Naive thymus-derived CD4-positive, alpha-beta T cell (primary cell): ENCODE measurements around the gene FLII. TPM values are rescaled to one million over a fixed set of nuclear protein-coding genes. Genes with fewer than 3 reads are reported as not detected.

Source experiments
- ATAC-seq: fragments of 150-1000 bp; cut with Tn5 transposase; 2 replicates; pipeline ENCODE4 v1.10.0; 2021; ENCODE audit warnings: mild to moderate bottlenecking, moderate library complexity
- CTCF ChIA-PET: fragments of 350-600 bp; sonication (Branson Sonifier 250); formaldehyde crosslinking; loops from one replicate; lab custom pipeline; 2021; ENCODE audit warnings: antibody characterized with exemption; lab: Charles Lee
- POLR2A ChIA-PET: fragments of 350-600 bp; sonication (Branson Sonifier 250); formaldehyde crosslinking; loops from one replicate; lab custom pipeline; 2021; ENCODE audit warnings: antibody characterized with exemption, inconsistent platforms; lab: Charles Lee
- DNase-seq, 9 donors: peaks; one replicate each; pipeline versions ENCODE4 v3.0.0 to v3.0.0-alpha.2; 2020 to 2022; ENCODE audit warnings: mixed read lengths in 1 of 9
- H3K27ac ChIP-seq: one replicate; pipeline ENCODE4 v1.7.0; 2013; ENCODE audit warnings: mild to moderate bottlenecking, low read depth, low read length, moderate library complexity
- H3K27me3 ChIP-seq, 2 donors: one replicate each; pipeline ENCODE4 v1.7.0; 2013; ENCODE audit warnings: low read length in 2 of 2, mild to moderate bottlenecking in 2 of 2, moderate library complexity in 2 of 2; ENCODE audit not compliant: control insufficient read depth in 2 of 2, insufficient read depth in 2 of 2
- H3K36me3 ChIP-seq, 3 experiments: 1 replicate in 2 of 3; 2 replicates in 1 of 3; pipeline ENCODE4 v1.7.0; 2013; ENCODE audit warnings: low read length in 3 of 3, mild to moderate bottlenecking in 3 of 3, moderate library complexity in 1 of 3; ENCODE audit not compliant: insufficient read depth in 3 of 3, control insufficient read depth in 2 of 3
- H3K4me1 ChIP-seq, 2 donors: one replicate each; pipeline ENCODE4 v1.7.0; 2013; ENCODE audit warnings: low read length in 2 of 2, mild to moderate bottlenecking in 2 of 2, moderate library complexity in 1 of 2; ENCODE audit not compliant: control insufficient read depth in 2 of 2, insufficient read depth in 2 of 2
- H3K4me3 ChIP-seq: 2 replicates; pipeline ENCODE4 v1.7.0; 2013; ENCODE audit warnings: mild to moderate bottlenecking, low read length
- H3K9me3 ChIP-seq, 3 experiments: 1 replicate in 2 of 3; 2 replicates in 1 of 3; pipeline ENCODE4 v1.7.0; 2013; ENCODE audit warnings: low read length in 3 of 3; ENCODE audit not compliant: control insufficient read depth in 2 of 3
- H3K27ac Mint-ChIP-seq, 9 donors: one replicate each; pipeline ENCODE4 v1.8.0; 2020 to 2022; ENCODE audit warnings: mixed read lengths in 9 of 9, mild to moderate bottlenecking in 8 of 9, moderate library complexity in 5 of 9, inconsistent platforms in 2 of 9
- H3K27me3 Mint-ChIP-seq, 5 donors: one replicate each; pipeline ENCODE4 v1.8.0; 2021 to 2022; ENCODE audit warnings: mixed read lengths in 5 of 5, mild to moderate bottlenecking in 1 of 5
- H3K36me3 Mint-ChIP-seq, 5 donors: one replicate each; pipeline ENCODE4 v1.8.0; 2020 to 2022; ENCODE audit warnings: mixed read lengths in 5 of 5, mild to moderate bottlenecking in 3 of 5, inconsistent platforms in 1 of 5
- H3K4me1 Mint-ChIP-seq, 7 donors: one replicate each; pipeline ENCODE4 v1.8.0; 2020 to 2022; ENCODE audit warnings: mixed read lengths in 7 of 7, mild to moderate bottlenecking in 3 of 7, inconsistent platforms in 1 of 7
- H3K4me3 Mint-ChIP-seq, 10 donors: one replicate each; pipeline ENCODE4 v1.8.0; 2020 to 2022; ENCODE audit warnings: mild to moderate bottlenecking in 10 of 10, mixed read lengths in 10 of 10, moderate library complexity in 6 of 10, inconsistent platforms in 2 of 10
- H3K9me3 Mint-ChIP-seq, 11 donors: one replicate each; pipeline ENCODE4 v1.8.0; 2020 to 2022; ENCODE audit warnings: mixed read lengths in 11 of 11, mild to moderate bottlenecking in 4 of 11, inconsistent platforms in 1 of 11, moderate library complexity in 1 of 11
- intact Hi-C, 2 donors: fragments of 100-400 bp; cut with micrococcal nuclease; formaldehyde crosslinking; loops; one replicate each; pipeline ENCODE4 v1.15.1; 2023
- polyA plus RNA-seq, 2 donors: library from polyadenylated mRNA; unstranded; fragments of 300-500 nt; fragmentation: Illumina TruSeq; gene quantifications; one replicate each; pipeline ENCODE4 v1.2.3, GENCODE V29; 2021
- total RNA-seq, 6 experiments: library from RNA in 5 of 6; stranded (reverse) in 5 of 6; gene quantifications; 1 replicate in 5 of 6; 2 replicates in 1 of 6; pipeline ENCODE4 v1.2.3 and lab custom pipeline; 2021 to 2026

Gene FLII
- total and polyA plus RNA-seq, 7 experiments from 2014 or later: 93.1 to 348 (median 297) TPM

DNA sequence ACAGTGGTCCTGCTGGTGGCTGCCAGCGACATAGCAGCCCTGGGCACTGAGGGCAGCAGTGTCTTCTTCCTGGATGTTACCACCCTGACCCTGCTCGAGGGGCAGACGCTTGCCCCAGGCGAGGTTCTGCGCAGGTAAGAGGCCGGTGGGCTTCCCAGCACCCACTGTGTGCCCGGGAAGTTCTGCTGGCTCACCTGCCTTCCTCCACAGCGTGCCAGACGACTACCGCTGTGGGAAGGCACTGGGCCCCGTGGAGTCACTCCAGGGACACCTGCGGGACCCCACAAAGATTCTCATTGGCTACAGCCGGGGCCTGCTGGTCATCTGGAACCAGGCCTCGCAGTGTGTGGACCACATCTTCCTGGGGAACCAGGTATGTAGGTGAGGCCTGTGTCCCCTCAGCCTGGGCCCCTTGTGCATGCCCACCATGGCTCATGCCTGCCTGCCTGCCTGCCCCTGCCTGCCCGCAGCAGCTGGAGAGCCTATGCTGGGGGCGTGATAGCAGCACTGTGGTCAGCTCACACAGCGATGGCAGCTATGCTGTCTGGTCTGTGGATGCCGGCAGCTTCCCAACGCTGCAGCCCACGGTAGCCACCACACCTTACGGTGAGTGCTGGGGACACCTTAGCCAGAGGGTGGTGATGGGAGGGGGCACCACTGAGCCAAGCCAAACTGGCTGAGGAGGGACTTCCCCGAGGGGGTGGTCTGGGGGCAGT is 24.6 kb downstream of the FLII start:
- no peak overlapping the region for H3K4me3 Mint-ChIP-seq
- ChIA-PET POLR2A (no interaction called here), CTCF (no interaction called here)
- no peaks in the 10 kb centered on the region for H3K9me3 Mint-ChIP-seq
- H3K4me1 Mint-ChIP-seq: peaks cover 0 to 4% (median 0%) of the 10 kb centered on the region in 7 donors
- Histone ChIP-seq H3K27ac (no peak overlapping the region), H3K9me3 (no peaks in the 10 kb centered on the region), H3K27me3 (no peaks in the 10 kb centered on the region), H3K4me1 (no peaks in the 10 kb centered on the region), H3K4me3 (no peak overlapping the region), H3K36me3 (peaks cover 0 to 69% (median 3%) of the 10 kb centered on the region in 3 experiments)
- ATAC-seq (no peak), DNase-seq (no peak)
- intact Hi-C loops: no loop called here
- H3K36me3 Mint-ChIP-seq: peaks cover 0 to 18% (median 1%) of the 10 kb centered on the region in 5 donors
- H3K27me3 Mint-ChIP-seq: no peaks in the 10 kb centered on the region
- no peak overlapping the region for H3K27ac Mint-ChIP-seq

DNA sequence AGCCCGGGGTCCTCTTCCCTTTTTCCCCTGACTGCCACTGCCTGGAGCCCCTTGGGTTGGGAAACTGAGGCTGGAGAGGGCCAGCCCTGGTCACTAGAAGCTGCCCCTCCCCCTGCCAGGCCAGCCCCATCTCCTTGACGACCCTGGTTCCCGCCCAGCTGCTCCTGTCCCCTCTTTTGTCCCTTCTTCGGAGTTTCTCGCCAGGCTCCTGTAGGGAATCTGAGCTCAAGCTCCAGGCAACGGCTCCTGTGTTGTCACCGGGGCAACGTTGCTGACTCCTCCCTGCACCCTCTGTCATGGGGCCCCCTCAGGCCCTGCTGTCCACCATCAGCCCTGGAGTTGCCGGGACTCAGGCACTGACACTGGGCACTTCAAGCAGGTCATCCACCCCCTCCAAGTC is 27.4 kb downstream of the FLII start:
- POLR2A ChIA-PET: no interaction called here

DNA sequence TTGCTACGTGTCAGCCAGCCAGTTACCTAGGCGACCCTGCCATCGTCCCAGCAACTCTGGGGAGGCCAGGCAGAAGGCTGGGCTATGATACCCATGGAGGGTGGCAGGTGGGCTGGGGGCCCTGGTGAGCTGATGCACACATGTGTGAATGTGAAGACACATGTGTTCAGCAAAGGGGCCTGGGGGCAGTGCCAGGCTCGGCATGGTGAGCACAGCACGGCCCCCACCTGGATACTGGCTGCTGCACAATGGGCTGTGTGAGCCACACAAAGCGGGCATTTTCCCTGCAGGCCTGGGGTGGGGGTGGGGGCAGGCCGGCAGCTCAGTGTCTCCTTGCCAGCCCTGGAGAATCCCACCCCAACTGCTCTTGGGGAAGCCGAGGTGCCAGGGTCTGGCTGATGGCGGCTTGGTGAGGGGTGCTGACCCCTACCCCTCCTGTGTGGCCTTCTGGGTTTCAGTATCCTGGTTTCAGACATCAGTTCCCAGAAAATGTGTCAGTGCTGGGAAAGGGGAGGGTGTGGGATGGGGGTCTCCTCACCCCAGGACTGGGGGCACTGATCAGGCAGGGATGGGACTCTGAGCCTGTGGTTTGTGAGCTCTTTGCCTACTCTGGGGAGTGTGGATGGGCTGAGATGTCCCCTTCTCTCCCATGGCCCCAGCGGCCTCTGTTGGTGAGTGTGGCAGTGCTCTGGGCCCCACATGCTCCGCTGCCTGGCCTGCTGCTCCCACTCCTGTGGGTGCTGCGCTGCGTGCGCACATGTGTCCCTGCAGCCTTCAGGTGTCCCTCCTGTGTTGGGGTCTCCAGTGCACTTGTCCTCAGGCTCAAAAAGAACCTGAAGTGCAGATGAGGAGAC is 28.0 kb downstream of the FLII start:
- ChIA-PET CTCF (no interaction called here), POLR2A (no interaction called here)
- Mint-ChIP-seq H3K36me3 (peaks cover 0 to 5% (median 0%) of the 10 kb centered on the region in 5 donors), H3K4me3 (no peak overlapping the region), H3K4me1 (peaks cover 23 to 30% (median 25%) of the 10 kb centered on the region in 7 donors), H3K27me3 (no peaks in the 10 kb centered on the region), H3K9me3 (peaks cover 0 to 4% (median 0%) of the 10 kb centered on the region in 11 donors), H3K27ac (no peak overlapping the region)
- Histone ChIP-seq H3K36me3 (peaks cover 0 to 38% (median 3%) of the 10 kb centered on the region in 3 experiments), H3K27me3 (no peaks in the 10 kb centered on the region), H3K4me1 (peaks cover 4 to 9% of the 10 kb centered on the region in 2 donors), H3K9me3 (no peaks in the 10 kb centered on the region), H3K27ac (no peak overlapping the region), H3K4me3 (no peak overlapping the region)
- intact Hi-C loops: no loop called here
- ATAC-seq: no peak
- no peak for DNase-seq

More for the DNA sequence above, 27.4 kb downstream of the FLII start:
- intact Hi-C loops: no loop called here
- no peak for ATAC-seq
- H3K27ac Mint-ChIP-seq: no peak overlapping the region
- H3K9me3 Mint-ChIP-seq: no peaks in the 10 kb centered on the region
- CTCF ChIA-PET: no interaction called here
- Histone ChIP-seq H3K9me3 (no peaks in the 10 kb centered on the region), H3K27me3 (no peaks in the 10 kb centered on the region), H3K27ac (no peak overlapping the region), H3K4me3 (no peak overlapping the region), H3K4me1 (peaks cover 2 to 6% of the 10 kb centered on the region in 2 donors), H3K36me3 (peaks cover 0 to 45% (median 3%) of the 10 kb centered on the region in 3 experiments)
- peaks cover 21 to 26% (median 23%) of the 10 kb centered on the region in 7 donors for H3K4me1 Mint-ChIP-seq
- no peaks in the 10 kb centered on the region for H3K27me3 Mint-ChIP-seq
- H3K4me3 Mint-ChIP-seq: no peak overlapping the region
- no peak for DNase-seq
- H3K36me3 Mint-ChIP-seq: peaks cover 0 to 7% (median 0%) of the 10 kb centered on the region in 5 donors

DNA sequence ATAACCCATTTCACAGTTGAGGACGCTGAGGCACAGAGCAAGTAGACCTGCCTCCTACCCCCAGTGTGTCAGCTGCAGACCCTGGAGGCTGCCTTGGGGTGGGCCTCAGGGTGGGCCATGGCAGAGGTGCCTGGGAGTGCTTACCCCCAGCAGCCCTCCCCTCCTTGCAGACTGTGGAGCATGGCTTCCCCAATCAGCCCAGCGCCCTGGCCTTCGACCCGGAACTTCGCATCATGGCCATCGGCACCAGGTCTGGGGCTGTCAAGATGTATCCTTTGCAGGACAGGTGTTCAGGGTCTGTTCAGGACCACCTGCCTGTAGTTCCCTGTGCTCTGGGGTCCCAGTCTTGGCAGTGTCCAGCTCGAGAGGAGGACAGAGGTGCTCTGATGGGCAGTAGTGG is 28.8 kb downstream of the FLII start:
- H3K4me3 Mint-ChIP-seq: no peak overlapping the region
- peaks cover 24 to 30% (median 27%) of the 10 kb centered on the region in 7 donors for H3K4me1 Mint-ChIP-seq
- Histone ChIP-seq H3K27me3 (no peaks in the 10 kb centered on the region), H3K27ac (no peak overlapping the region), H3K9me3 (no peaks in the 10 kb centered on the region), H3K4me3 (no peak overlapping the region), H3K4me1 (peaks cover 7 to 13% of the 10 kb centered on the region in 2 donors), H3K36me3 (peaks cover 0 to 31% (median 3%) of the 10 kb centered on the region in 3 experiments)
- DNase-seq (no peak), ATAC-seq (no peak)
- H3K36me3 Mint-ChIP-seq: peaks cover 0 to 3% (median 0%) of the 10 kb centered on the region in 5 donors
- no peak overlapping the region for H3K27ac Mint-ChIP-seq
- no peaks in the 10 kb centered on the region for H3K27me3 Mint-ChIP-seq
- POLR2A ChIA-PET: no interaction called here
- H3K9me3 Mint-ChIP-seq: peaks cover 0 to 4% (median 0%) of the 10 kb centered on the region in 11 donors
- intact Hi-C loops: no loop called here
- CTCF ChIA-PET: no interaction called here

DNA sequence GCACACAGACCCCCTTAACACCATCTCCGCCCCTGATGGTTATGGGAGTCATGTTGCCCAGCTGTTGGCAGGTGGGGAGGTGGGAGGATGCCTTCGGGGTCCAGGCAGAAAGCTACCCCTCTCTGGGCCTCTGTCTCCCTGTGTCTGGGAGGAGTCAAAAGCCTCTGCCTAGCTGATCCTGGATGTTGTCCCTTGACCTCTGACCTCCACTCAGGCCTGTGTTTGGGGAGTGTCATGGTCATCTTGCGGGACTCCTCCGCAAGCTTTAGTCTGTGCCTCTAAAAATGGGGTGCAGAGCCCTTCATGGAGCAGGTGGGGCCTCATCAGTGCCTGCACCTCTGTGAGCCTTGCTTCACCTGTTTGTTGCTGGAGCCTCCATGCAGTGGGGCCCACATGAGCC is 29.3 kb downstream of the FLII start:
- POLR2A ChIA-PET: no interaction called here
- H3K9me3 ChIP-seq: no peaks in the 10 kb centered on the region
- peak overlapping the region in 1 of 9 donors; percentile 41 for H3K27ac Mint-ChIP-seq
- H3K27me3 ChIP-seq: no peaks in the 10 kb centered on the region
- peaks cover 0 to 4% (median 0%) of the 10 kb centered on the region in 11 donors for H3K9me3 Mint-ChIP-seq
- CTCF ChIA-PET: interaction anchor here (0.6 kb wide), 1 partner anchor 139 kb away, joined by 3 read pairs; no protein-coding TSS in a partner anchor
- no peak for ATAC-seq
- no peaks in the 10 kb centered on the region for H3K36me3 Mint-ChIP-seq
- H3K4me3 ChIP-seq: no peak overlapping the region
- peak overlapping the region in 1 of 10 donors; percentile 41 for H3K4me3 Mint-ChIP-seq
- peaks cover 24 to 30% (median 27%) of the 10 kb centered on the region in 7 donors for H3K4me1 Mint-ChIP-seq
- intact Hi-C loops: no loop called here
- peaks cover 0 to 26% (median 3%) of the 10 kb centered on the region in 3 experiments for H3K36me3 ChIP-seq
- DNase-seq: no peak
- H3K27ac ChIP-seq: no peak overlapping the region
- peaks cover 7 to 13% of the 10 kb centered on the region in 2 donors for H3K4me1 ChIP-seq
- H3K27me3 Mint-ChIP-seq: no peaks in the 10 kb centered on the region

DNA sequence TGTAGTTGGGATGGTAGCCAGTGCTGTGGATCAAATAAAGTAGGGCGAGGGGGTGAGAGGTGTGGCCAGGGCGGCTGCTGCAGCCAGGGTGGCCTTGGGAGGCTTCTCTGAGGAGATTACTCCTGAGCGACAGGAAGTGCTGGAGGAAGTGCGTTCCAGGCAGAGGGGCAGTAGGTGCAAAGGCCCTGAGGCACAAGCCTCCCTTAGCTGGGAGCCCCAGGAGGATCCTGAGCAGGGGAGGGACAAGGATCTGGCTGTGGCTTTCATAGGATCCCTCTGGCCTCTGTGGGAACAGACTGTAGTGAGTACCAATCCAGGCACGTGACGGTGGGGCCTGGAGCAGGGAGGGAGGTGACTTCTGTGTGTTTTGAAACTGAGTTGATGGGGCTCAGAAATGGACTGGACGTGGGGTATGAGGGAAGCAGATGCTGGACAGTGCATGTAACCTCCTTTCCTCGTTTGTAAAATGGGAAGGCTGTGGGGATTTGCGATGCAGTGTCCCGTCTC is 30.3 kb downstream of the FLII start:
- intact Hi-C loops: no loop called here
- Mint-ChIP-seq H3K9me3 (peaks cover 0 to 4% (median 0%) of the 10 kb centered on the region in 11 donors), H3K27ac (peak overlapping the region in 2 of 9 donors; percentile 45 to 84)

More for the DNA sequence above, 30.3 kb downstream of the FLII start:
- H3K9me3 ChIP-seq: no peaks in the 10 kb centered on the region
- peak overlapping the region in 2 of 10 donors; percentile 26 to 73 for H3K4me3 Mint-ChIP-seq
- ChIA-PET POLR2A (no interaction called here), CTCF (no interaction called here)
- no peak overlapping the region for H3K27ac ChIP-seq
- no peaks in the 10 kb centered on the region for H3K27me3 Mint-ChIP-seq
- H3K4me1 ChIP-seq: peaks cover 7 to 13% of the 10 kb centered on the region in 2 donors
- no peak overlapping the region for H3K4me3 ChIP-seq
- H3K4me1 Mint-ChIP-seq: peaks cover 24 to 30% (median 27%) of the 10 kb centered on the region in 7 donors
- H3K36me3 Mint-ChIP-seq: no peaks in the 10 kb centered on the region
- peaks cover 0 to 15% (median 0%) of the 10 kb centered on the region in 3 experiments for H3K36me3 ChIP-seq
- DNase-seq (no peak), ATAC-seq (no peak)
- no peaks in the 10 kb centered on the region for H3K27me3 ChIP-seq
